Liver (tissue), 9 donors: ENCODE results near the gene ASF1B. TPM values are rescaled to one million over a fixed set of nuclear protein-coding genes. Genes with fewer than 3 reads are reported as not detected.

Source experiments
- DNase-seq: peaks from one replicate; pipeline ENCODE4 v3.0.0-alpha.2; 2017; ENCODE audit warnings: low spot score
- H3K27ac ChIP-seq, 2 donors: one replicate each; pipeline ENCODE4 v1.7.0; 2013; ENCODE audit warnings: inconsistent platforms in 2 of 2, low read length in 2 of 2, control low read depth in 1 of 2, low read depth in 1 of 2, mild to moderate bottlenecking in 1 of 2
- H3K27me3 ChIP-seq, 4 donors: one replicate each; pipeline versions ENCODE4 v1.6.1 to v1.7.0; 2013; ENCODE audit warnings: low read length in 3 of 4, inconsistent platforms in 1 of 4, mild to moderate bottlenecking in 1 of 4, moderate library complexity in 1 of 4; ENCODE audit not compliant: control insufficient read depth in 4 of 4, insufficient read depth in 4 of 4
- H3K36me3 ChIP-seq, 4 donors: one replicate each; pipeline versions ENCODE4 v1.6.1 to v1.7.0; 2013; ENCODE audit warnings: low read length in 3 of 4, mild to moderate bottlenecking in 3 of 4, low read depth in 1 of 4, moderate library complexity in 1 of 4; ENCODE audit not compliant: control insufficient read depth in 4 of 4, insufficient read depth in 3 of 4
- H3K4me1 ChIP-seq, 4 donors: one replicate each; pipeline versions ENCODE4 v1.6.1 to v1.7.0; 2013; ENCODE audit warnings: low read length in 3 of 4, mild to moderate bottlenecking in 3 of 4, moderate library complexity in 1 of 4; ENCODE audit not compliant: control insufficient read depth in 4 of 4, insufficient read depth in 4 of 4
- H3K4me3 ChIP-seq, 3 donors: one replicate each; pipeline versions ENCODE4 v1.6.1 to v1.7.0; 2013; ENCODE audit warnings: low read length in 3 of 3, control low read depth in 1 of 3, low read depth in 1 of 3, mild to moderate bottlenecking in 1 of 3
- H3K9ac ChIP-seq, 2 donors: one replicate each; pipeline ENCODE4 v1.7.0; 2013; ENCODE audit warnings: low read length in 2 of 2, mild to moderate bottlenecking in 2 of 2, moderate library complexity in 2 of 2, control low read depth in 1 of 2, low read depth in 1 of 2
- H3K9me3 ChIP-seq, 4 donors: one replicate each; pipeline versions ENCODE4 v1.6.1 to v1.7.0; 2013; ENCODE audit warnings: low read length in 3 of 4; ENCODE audit not compliant: control insufficient read depth in 4 of 4
- ATF3 ChIP-seq: IDR thresholded peaks from 2 replicates; pipeline ENCODE4 v1.6.1; 2016; ENCODE audit warnings: antibody characterized with exemption
- CTCF ChIP-seq: fragments of 150-350 bp; IDR thresholded peaks from 2 replicates; pipeline ENCODE4 v1.5.1; 2017; ENCODE audit warnings: improper control_type of control experiment, low read depth, low read length; ENCODE audit not compliant: missing input control
- EGR1 ChIP-seq, 2 donors: IDR thresholded peaks; 2 replicates each; pipeline ENCODE4 v1.6.1; 2016 to 2018; ENCODE audit warnings: antibody characterized with exemption in 2 of 2, low read depth in 2 of 2
- FOXA1 ChIP-seq: IDR thresholded peaks from 2 replicates; pipeline ENCODE4 v1.6.1; 2016; ENCODE audit warnings: antibody characterized with exemption
- FOXA2 ChIP-seq: IDR thresholded peaks from 2 replicates; pipeline ENCODE4 v1.6.1; 2016; ENCODE audit warnings: antibody characterized with exemption
- GABPA ChIP-seq, 2 donors: IDR thresholded peaks in 1 of 2; conservative IDR thresholded peaks in 1 of 2; 2 replicates each; pipeline ENCODE4 v1.6.1; 2016; ENCODE audit warnings: antibody characterized with exemption in 2 of 2, mild to moderate bottlenecking in 1 of 2, moderate library complexity in 1 of 2
- HNF4A ChIP-seq, 2 donors: conservative IDR thresholded peaks; 2 replicates each; pipeline ENCODE4 v1.6.1; 2016; ENCODE audit warnings: antibody characterized with exemption in 2 of 2, mild to moderate bottlenecking in 2 of 2
- HNF4G ChIP-seq: IDR thresholded peaks from 2 replicates; pipeline ENCODE4 v1.6.1; 2016; ENCODE audit warnings: antibody characterized with exemption
- JUND ChIP-seq, 2 donors: IDR thresholded peaks; 2 replicates each; pipeline ENCODE4 v1.6.1; 2016; ENCODE audit warnings: antibody characterized with exemption in 2 of 2
- MAX ChIP-seq: IDR thresholded peaks from 2 replicates; pipeline ENCODE4 v1.6.1; 2016; ENCODE audit warnings: antibody characterized with exemption
- NR2F2 ChIP-seq: IDR thresholded peaks from 2 replicates; pipeline ENCODE4 v1.6.1; 2016; ENCODE audit warnings: antibody characterized with exemption
- RAD21 ChIP-seq, 2 donors: IDR thresholded peaks; 2 replicates each; pipeline ENCODE4 v1.6.1; 2016; ENCODE audit warnings: antibody characterized with exemption in 2 of 2, mild to moderate bottlenecking in 2 of 2
- REST ChIP-seq: IDR thresholded peaks from 2 replicates; pipeline ENCODE4 v1.6.1; 2016; ENCODE audit warnings: antibody characterized with exemption, mild to moderate bottlenecking
- RXRA ChIP-seq, 2 donors: IDR thresholded peaks; 2 replicates each; pipeline ENCODE4 v1.6.1; 2017 to 2018; ENCODE audit warnings: antibody characterized with exemption in 2 of 2, mild to moderate bottlenecking in 1 of 2
- SP1 ChIP-seq: IDR thresholded peaks from 2 replicates; pipeline ENCODE4 v1.6.1; 2018; ENCODE audit warnings: antibody characterized with exemption, mild to moderate bottlenecking
- TAF1 ChIP-seq: conservative IDR thresholded peaks from 2 replicates; pipeline ENCODE4 v1.6.1; 2016; ENCODE audit warnings: antibody characterized with exemption, mild to moderate bottlenecking
- YY1 ChIP-seq: IDR thresholded peaks from 2 replicates; pipeline ENCODE4 v1.6.1; 2016; ENCODE audit warnings: antibody characterized with exemption, mild to moderate bottlenecking
- ZBTB33 ChIP-seq: IDR thresholded peaks from 2 replicates; pipeline ENCODE4 v1.6.1; 2016; ENCODE audit warnings: antibody characterized with exemption
- WGBS: extraction: QIAGEN DNeasy Blood & Tissue Kit; methylation state at CpG from one replicate; pipeline ENCODE4 v1.1.7; 2013; 5-methylcytosine and 5-hydroxymethylcytosine counted together
- polyA plus RNA-seq, 2 donors: library from polyadenylated mRNA; stranded (reverse) in 1 of 2; unstranded in 1 of 2; fragments of 200-250 nt in 1 of 2; fragments of >200 nt in 1 of 2; fragmentation: Nextera tagmentation in 1 of 2; extraction: Ambion mirVana in 1 of 2; gene quantifications; one replicate each; pipeline versions ENCODE4 v1.2.1 to v1.2.3, GENCODE V29; 2013 to 2015
- total RNA-seq, 2 donors: library from RNA; depleted of rRNA; stranded (reverse); fragments of >200 nt; gene quantifications; one replicate each; pipeline ENCODE4 v1.2.3, GENCODE V29; 2014
- donor health status: healthy.
- donor health status: healthy.
- donor health status: healthy.
- donor health status: healthy.
- donor health status: healthy.

ASF1B gene
- total and polyA plus RNA-seq, 4 donors = 0.25 to 20.5 (median 1.6) TPM

- no peak for TF ChIP-seq EGR1 (IDR thresholded peaks at IDR 0.05; ENCODE audit: low read depth in 2 of 2)
- TF ChIP-seq FOXA1 = no peak
- TF ChIP-seq RAD21 (IDR thresholded peaks at IDR 0.05) = no peak
- TF ChIP-seq ZBTB33 = no peak
- TF ChIP-seq ATF3 = no peak
These were observed 30.7 kb upstream of the ASF1B start (continued) for GRCh38 chr19:14166999-14167575.

- no peak overlapping the region for H3K27ac ChIP-seq
- DNase-seq = no peak
- 72% methylated on average over 20 of the region's 20 CpGs for WGBS
These were observed 29.8 kb upstream of the ASF1B start for GRCh38 chr19:14165990-14166830.

More at GRCh38 chr19:14165990-14166830, 29.8 kb upstream of the ASF1B start:
- Histone ChIP-seq H3K4me1 (peaks cover 0 to 7% (median 0%) of the 10 kb centered on the region in 4 donors), H3K9ac (no peak overlapping the region), H3K27me3 (no peaks in the 10 kb centered on the region), H3K9me3 (no peaks in the 10 kb centered on the region), H3K4me3 (no peak overlapping the region), H3K36me3 (no peaks in the 10 kb centered on the region)
- TF ChIP-seq YY1 = no peak
- no peak for TF ChIP-seq TAF1
- TF ChIP-seq HNF4G = no peak
- TF ChIP-seq CTCF = no peak
- TF ChIP-seq EGR1 (IDR thresholded peaks at IDR 0.05; ENCODE audit: low read depth in 2 of 2) = no peak
- TF ChIP-seq MAX = no peak
- TF ChIP-seq FOXA2 = no peak
- no peak for TF ChIP-seq ZBTB33
- TF ChIP-seq ATF3 = no peak
- no peak for TF ChIP-seq RAD21 (IDR thresholded peaks at IDR 0.05)
- no peak for TF ChIP-seq JUND (IDR thresholded peaks at IDR 0.05)
- no peak for TF ChIP-seq NR2F2
- TF ChIP-seq HNF4A (conservative IDR thresholded peaks at IDR 0.05) = no peak
- no peak for TF ChIP-seq RXRA (IDR thresholded peaks at IDR 0.05)
- TF ChIP-seq REST = no peak
- TF ChIP-seq SP1 = no peak
- no peak for TF ChIP-seq GABPA (IDR thresholded peaks at IDR 0.05 in 1 of 2, conservative IDR thresholded peaks at IDR 0.05 in 1 of 2)
